Stimulated activated CD4-positive, alpha-beta T cell treated with anti-CD3 and anti-CD28 coated beads, Interleukin-15, amount 100 ng/mL, for 24 hours (primary cell): ENCODE results near the gene RBM17.
"Not testable (repeated sequence)": the region's sequence is repeated elsewhere in the genome, so short reads cannot be mapped to it uniquely, and the experiment has no call there.

Source experiments
- DNase-seq: peaks from one replicate; pipeline ENCODE4 v3.0.0-alpha.2; 2020

The RBM17 gene

GRCh38 chr10:6080417-6080973 is 8.3 kb upstream of the RBM17 start:
- no peak for DNase-seq

GRCh38 chr10:6082496-6083395 is 6.1 kb upstream of the RBM17 start:
- peak; percentile 24 for DNase-seq

- peak; percentile 82 for DNase-seq
Measured at GRCh38 chr10:6083523-6084475, 5.0 kb upstream of the RBM17 start.

GRCh38 chr10:6086375-6087233 is 2.2 kb upstream of the RBM17 start:
- peak; percentile 92 for DNase-seq

- peak; percentile 23 for DNase-seq
Measured at GRCh38 chr10:6089334-6090219, 743 bp downstream of the RBM17 start.

- no peak for DNase-seq
Measured at GRCh38 chr10:6091630-6092029, 2.8 kb downstream of the RBM17 start.

- no peak for DNase-seq
Measured at GRCh38 chr10:6092731-6093130, 3.9 kb downstream of the RBM17 start.

GRCh38 chr10:6095810-6096570 is 7.2 kb downstream of the RBM17 start:
- no peak for DNase-seq

- DNase-seq, result no peak
Measured at GRCh38 chr10:6097063-6097462, 8.2 kb downstream of the RBM17 start.

GRCh38 chr10:6098156-6098555 is 9.3 kb downstream of the RBM17 start:
- DNase-seq, result no peak

- DNase-seq, result no peak
Measured at GRCh38 chr10:6100370-6100769, 11.5 kb downstream of the RBM17 start.

GRCh38 chr10:6101181-6101580 is 12.3 kb downstream of the RBM17 start:
- DNase-seq, result no peak

- DNase-seq, result no peak
Measured at GRCh38 chr10:6102128-6102527, 13.3 kb downstream of the RBM17 start.

GRCh38 chr10:6103591-6103990 is 14.8 kb downstream of the RBM17 start:
- no peak for DNase-seq

GRCh38 chr10:6107616-6108015 is 18.8 kb downstream of the RBM17 start:
- DNase-seq, result not testable (repeated sequence)

- no peak for DNase-seq
Measured at GRCh38 chr10:6108072-6108471, 19.2 kb downstream of the RBM17 start.

GRCh38 chr10:6108631-6109443 is 20.0 kb downstream of the RBM17 start:
- no peak for DNase-seq

GRCh38 chr10:6109444-6109775 is 20.6 kb downstream of the RBM17 start:
- no peak for DNase-seq

GRCh38 chr10:6110136-6110535 is 21.3 kb downstream of the RBM17 start:
- DNase-seq, result no peak

- DNase-seq, result no peak
Measured at GRCh38 chr10:6112893-6113292, 24.1 kb downstream of the RBM17 start.
